A673 (cell line): ENCODE data around the gene CDC42BPB.

ENCODE experiments used
- CTCF ChIP-seq: fragments of 300-800, 200-600 bp; sonication (generic); conservative IDR thresholded peaks from 2 replicates; pipeline ENCODE4 v1.5.1; 2017; ENCODE audit warnings: low read depth, mild to moderate bottlenecking, antibody characterized with exemption, low read length, moderate library complexity, mixed read lengths
- EZH2 ChIP-seq: fragments of 200-600 bp; sonication (generic); IDR thresholded peaks from 2 replicates; pipeline ENCODE4 v1.6.1; 2017; ENCODE audit warnings: borderline replicate concordance, low read depth, mild to moderate bottlenecking, mixed read lengths, antibody characterized with exemption, low read length; ENCODE audit not compliant: poor library complexity, severe bottlenecking

GRCh38 chr14:102943454-102943853, 113.9 kb downstream of the CDC42BPB start:
- TF ChIP-seq CTCF: no peak
- no peak for TF ChIP-seq EZH2
